HG02759 (cell line): ENCODE results near the gene COQ8B.
"Not testable (repeated sequence)": the region's sequence is repeated elsewhere in the genome, so short reads cannot be mapped to it uniquely, and the experiment has no call there.

Experiments
- ATAC-seq: cut with Tn5 transposase; IDR thresholded peaks from one replicate; pipeline ENCODE4 v1.9.1; 2021; ENCODE audit warnings: mild to moderate bottlenecking, moderate library complexity; ENCODE audit not compliant: unreplicated experiment

Gene COQ8B

DNA sequence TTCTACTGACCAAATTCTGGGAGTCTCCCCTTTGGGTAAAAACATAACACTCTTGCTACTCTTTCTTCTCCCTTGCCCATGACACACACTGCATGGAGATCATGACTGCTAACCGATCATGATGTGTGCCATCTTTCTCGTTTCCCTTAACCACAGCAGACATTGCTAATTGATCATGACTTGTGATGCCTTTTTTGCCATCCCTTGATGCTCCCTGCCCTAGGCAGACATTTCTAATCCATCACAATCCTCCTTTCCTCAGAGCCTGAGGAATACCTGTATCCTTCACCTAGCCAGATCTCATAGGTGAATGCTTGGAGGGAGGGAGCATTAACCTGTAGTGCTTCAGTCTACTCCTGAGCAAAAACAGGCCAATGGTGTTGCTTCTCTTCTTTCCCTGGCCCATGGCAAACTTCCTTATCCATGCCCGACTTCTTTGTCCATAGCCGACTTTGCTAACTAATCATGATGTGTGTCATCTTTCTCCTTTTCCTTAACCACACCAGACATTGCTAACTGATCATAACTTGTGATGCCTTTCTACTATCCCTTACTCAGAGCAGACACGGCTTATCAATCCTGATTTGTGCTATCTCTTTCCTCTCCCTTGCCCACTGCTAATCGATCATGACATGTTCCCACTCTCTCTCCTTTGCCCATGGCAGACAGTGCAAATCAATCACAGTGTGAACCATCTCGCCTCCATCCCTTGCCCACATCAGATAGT lies 44.0 kb downstream of the COQ8B start:
- no peak for ATAC-seq

DNA sequence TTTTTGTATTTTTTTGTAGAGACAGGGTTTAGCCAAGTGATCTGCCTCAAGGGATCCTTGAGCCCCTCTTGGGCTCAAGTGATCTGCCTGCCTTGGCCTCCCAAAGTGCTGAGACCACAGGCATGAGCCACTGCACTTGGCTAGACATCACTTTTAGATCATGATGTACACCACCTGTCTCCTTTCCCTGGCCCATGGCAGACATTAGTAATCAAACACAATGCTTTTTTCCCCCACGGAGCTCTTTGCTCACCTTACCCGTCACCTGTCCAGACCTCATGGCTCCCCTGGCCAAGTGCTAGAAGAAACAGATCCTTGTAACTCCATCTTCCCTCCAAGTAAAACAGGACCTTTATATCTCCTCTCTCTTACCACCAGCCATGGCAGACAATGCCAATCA lies 44.6 kb downstream of the COQ8B start:
- ATAC-seq, result no peak

DNA sequence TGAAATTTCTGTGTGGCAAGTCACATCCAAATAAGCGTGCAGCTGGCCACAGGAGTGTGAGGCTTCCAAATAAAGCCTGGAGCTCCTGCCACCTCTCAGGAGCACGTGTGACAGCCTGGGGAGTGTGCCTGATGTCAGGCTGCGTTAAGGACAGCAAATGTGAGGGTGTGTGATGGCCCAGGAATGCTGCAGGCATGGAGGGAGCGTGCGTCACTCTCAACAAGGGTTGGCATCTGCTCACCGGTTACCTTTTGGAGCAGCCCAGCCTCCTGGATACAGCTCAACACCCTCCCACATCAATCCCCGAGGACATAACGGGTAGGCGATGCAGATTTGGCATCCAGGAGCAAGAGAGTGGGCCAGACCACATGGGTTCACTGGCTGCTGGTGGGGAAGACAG lies 45.3 kb downstream of the COQ8B start:
- no peak for ATAC-seq

DNA sequence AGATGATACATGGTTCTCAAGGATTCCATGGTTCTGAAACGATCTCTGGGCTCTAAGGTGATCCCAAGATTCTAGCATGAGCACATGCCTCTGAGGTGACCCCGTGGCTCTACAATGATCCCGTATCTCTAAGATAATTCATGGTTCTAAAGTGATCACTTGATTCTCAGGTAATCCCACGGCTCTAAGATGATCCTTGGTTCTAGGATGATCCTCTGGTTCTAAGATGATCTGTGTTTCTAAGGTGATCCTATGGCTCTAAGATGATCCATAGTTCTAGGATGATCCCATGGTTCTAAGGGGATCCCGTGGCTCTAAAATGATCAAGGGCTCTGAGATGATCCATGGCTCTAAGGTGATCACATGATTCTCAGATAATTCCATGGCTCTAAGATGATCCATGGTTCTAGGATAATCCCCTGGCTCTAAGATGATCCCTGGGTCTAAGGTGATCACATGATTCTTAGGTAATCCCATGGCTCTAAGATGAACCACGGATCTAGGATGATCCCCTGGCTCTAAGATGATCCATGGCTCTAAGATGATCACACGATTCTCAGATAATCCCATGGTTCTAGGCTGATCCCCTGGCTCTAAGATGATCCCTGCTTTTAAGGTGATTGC lies 47.6 kb downstream of the COQ8B start:
- ATAC-seq, result no peak

DNA sequence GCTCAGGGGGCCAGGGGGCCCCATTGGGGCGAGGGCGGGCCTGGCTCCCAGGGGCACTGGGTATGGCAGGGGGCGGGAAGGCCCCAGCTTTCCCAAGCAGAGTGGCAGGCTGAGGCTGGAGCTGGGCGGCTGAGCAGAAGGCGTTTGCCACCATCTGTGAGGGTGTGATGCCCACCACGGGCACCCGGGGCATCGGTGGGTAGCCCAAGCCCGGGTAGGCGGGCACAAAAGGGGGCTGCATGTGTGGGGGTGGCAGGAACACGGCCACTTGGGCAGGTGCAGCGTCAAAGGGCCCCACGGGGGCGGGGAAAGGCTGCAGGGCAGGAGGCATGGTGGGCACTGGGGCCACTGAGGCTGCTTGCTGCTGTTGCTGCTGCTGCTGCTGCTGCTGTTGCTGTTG lies 49.1 kb downstream of the COQ8B start:
- ATAC-seq, result no peak

DNA sequence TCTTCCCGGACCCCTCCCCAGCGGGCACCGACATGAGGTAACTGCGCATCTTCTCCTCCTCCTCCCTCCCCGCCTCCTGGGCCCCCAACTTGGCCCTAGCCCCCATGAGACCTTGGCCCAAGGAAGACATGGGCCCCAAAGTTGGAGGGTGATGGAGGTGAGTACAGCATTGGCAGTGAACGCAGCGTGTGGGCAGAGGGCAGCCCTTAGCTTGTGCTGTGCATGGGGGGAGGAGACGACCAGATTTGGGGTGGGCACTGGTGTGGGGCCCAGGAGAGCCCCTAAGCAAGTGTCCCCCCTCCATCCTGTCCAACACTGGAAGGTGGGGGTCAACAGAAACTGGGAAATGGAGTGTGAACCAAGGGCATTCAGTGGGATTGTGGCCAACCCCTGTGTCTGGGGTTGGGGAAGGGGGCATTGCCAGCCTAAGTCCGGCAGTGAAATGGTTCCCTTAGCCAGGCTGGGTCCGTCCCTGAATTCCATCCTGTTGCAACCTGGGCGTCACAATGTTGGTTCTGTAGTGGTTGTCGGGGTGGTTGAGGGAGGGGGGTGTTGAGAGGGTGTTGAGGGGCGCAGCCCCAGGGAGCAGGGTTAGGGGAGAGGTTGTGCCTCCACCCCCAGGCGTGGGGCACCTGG lies 49.8 kb downstream of the COQ8B start:
- ATAC-seq, result no peak

DNA sequence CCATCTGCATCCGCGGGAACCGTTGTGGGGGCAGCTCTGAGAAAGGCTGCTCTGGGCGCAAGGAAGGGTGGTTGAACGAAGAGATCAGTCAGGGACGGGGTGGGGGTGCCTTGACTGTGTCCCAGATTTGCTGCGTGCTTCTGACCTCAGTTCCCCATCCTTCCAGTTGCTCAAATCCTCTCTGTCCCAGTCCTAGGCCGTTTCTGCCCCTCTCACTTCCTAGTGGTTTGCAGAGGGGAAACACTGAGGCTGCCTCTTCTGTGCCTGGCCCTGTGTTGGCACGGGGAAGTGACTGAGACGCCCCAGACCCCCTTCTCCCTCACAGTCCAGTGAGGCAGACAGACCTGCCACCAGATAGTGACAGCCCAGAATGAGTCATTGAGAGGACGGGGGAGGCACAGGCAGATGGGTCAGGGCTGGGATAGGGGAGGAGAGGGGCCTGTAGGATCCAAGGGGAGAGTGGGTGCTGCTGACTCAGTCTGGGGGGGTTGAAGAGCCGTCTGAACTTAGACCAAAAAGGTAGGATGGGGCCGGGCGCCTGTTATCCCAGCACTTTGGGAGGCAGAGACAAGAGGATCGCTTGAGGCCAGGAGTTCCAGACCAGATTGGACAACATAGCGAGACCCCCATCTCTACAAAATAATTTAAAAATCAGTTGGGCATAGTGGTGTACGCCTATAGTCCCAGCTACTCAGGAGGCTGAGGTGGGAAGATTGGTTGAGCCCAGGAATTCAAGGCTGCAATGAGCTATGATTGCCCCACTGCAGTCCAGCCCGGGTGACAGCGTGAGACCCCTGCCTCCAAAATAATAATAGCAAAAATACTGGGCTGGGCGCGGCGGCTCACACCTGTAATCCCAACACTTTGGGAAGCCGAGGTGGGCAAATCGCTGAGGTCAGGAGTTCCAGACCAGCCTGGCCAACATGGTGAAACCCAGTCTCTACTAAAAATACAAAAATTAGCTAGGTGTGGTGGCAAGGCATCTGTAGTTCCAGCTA lies 52.7 kb downstream of the COQ8B start:
- ATAC-seq, result no peak

DNA sequence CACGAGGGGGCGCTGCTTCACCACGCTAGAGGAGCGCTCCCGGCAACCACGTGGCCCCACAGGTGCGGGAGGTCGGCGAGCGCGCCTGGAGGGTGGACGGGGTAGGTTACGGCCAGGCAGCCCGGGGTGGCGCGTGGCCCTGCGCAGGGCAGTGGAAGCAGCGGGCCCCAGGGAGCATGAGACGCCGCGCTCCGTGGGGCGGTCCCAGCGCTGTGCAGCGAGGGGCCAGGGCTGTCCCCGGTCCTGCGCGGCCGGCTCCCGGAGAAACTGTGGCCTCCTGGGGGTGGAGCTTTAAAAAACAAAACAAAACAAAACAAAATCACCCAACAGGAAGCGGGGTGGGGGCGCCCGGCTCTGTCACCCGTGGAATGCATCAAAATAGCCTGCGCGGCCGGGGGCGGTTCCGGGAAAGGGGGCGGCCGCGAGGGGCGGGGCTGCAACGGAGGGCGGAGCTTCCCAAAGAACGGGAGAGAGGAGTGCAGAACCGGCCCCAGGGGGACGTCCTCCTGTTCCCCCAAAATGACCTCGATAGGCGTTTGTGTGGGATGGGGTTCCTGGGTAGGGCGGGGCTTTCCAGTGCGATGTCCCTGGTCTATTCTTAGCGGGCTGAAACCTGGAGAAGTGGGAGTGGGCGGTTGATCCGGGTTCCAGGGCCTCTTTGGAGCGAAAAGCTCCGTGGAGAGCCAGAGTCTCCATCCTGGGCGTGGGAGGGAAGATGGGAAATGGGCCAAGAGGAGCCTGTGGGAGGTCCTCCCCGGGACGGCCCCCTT lies 53.6 kb downstream of the COQ8B start:
- ATAC-seq, result peak; percentile 88

DNA sequence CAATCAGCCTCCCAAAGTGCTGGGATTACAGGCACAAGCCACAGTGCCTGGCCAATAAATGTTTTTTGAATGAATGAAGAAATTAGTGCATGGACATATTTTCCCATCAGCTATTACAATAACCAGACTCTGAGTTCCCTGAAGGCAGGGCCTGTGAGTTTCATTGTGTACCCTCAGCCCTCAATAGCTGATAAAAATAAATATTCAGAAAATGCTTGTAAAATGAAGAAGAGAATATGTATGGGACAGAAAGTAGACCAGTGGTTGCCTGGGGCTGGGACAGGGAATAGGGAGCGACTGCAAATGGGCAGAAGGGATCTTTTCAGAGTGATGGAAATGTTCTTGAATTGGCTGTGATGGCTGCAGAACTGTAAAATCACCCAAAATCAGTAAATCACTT lies 55.1 kb downstream of the COQ8B start:
- no peak for ATAC-seq

DNA sequence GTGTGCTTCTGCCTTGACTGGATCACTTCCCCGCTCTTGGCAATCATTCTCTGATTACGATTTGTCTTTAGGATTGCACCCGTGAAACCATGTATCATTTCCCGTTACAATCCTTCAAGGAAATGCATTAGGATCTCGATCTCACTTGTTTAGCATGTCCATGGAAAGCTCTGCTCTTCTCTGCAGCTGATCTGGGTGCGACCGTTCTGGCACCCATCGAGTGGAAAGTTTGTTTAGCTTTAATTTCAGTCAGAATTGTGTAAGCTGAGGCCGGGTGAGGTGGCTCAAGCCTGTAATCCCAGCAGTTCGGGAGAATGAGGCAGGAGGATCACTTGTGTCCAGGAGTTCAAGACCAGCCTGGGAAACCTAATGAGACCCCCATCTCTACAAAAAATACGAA lies 57.1 kb downstream of the COQ8B start:
- ATAC-seq, result no peak

DNA sequence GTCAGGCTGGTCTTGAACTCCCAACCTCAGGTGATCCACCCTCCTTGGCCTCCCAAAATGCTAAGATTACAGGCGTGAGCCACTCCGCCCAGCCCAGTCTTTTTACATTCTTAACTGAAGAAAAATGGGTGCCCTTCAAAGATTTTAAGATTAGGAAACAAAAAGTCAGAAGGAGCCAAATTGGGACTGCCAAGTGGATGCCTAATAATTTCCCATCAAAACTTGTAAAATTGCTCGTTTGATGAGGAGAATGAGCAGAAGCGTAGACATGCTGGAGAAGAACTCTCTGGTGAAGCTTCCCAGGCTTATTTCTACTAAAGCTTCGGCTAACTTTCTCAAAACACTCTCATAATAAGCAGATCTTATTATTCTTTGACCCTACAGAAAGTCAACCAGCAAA lies 57.6 kb downstream of the COQ8B start:
- no peak for ATAC-seq

DNA sequence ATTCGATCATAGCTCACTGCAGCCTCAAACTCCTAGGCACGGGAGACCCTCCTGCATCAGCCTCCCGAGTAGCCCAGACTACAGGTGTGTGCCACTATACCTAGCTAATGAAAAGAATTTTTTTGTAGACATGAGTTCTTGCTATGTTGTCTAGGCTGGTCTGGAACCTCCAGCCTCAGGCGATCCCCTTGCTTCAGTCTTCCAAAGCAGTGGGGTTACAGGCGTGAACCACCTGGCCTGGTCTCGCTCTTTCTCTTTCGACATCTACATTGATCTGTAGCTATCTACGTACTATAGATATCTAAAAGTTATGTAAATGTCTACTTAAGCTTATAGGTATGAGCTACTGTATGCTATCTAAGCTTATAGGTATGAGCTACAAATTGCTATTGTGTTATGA lies 58.7 kb downstream of the COQ8B start:
- ATAC-seq, result no peak

DNA sequence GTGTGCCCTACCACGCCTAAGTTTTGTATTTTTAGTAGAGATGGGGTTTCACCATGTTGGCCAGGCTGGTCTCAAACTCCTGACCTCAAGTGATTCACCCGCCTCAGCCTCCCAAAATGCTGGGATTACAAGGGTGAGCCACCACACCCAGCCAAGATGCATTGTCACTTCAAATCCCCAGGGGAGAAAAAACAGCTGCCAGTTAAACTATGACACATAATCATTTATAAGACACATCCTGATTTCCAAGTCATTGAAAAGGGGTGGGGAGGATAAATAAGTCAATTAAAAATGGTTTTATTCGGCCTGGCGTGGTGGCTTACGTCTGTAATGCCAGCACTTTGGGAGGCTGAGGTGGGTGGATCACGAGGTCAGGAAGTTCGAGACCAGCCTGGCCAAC lies 61.0 kb downstream of the COQ8B start:
- not testable (repeated sequence) for ATAC-seq

DNA sequence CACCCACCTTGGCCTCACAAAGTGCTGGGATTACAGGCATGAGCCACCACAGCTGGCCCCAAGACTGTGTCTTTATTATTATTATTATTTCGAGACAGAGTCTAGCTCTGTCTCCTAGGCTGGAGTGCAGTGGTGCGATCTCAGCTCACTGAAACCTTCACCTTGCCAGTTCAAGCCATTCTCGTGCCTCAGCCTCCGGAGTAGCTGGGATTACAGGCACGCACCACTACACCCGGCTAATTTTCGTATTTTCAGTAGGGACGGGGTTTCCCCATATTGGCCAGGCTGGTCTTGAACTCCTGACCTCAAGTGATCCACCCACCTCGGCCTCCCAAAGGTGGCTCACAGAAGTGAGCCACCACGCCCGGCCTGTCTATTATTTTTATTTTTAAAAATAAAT lies 64.4 kb downstream of the COQ8B start:
- not testable (repeated sequence) for ATAC-seq

DNA sequence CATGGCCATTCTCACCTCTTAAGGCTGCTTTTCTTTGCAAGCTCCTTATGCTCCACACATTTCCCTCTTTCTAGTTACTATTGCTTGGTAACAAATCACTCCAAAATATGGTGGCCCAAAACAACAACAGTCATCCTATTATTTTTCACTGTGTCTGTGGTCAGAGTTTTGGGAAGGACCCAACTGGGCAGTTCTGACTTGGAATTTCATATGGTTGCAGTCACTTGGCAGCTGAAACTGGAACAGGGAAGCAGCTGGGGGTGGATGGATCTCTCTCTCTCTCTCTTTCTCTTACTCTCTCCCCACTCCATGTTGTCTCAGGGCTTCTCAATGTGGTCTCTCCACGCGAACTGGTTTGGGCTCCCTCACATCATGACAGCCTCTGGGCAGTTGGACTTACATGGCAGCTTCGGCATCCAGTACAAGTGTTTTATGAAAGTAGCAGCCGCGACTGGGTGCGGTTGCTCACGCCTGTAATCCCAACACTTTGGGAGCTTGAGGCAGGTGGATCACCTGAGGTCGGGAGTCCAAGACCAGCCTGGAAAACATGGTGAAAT lies 65.9 kb downstream of the COQ8B start:
- no peak for ATAC-seq

DNA sequence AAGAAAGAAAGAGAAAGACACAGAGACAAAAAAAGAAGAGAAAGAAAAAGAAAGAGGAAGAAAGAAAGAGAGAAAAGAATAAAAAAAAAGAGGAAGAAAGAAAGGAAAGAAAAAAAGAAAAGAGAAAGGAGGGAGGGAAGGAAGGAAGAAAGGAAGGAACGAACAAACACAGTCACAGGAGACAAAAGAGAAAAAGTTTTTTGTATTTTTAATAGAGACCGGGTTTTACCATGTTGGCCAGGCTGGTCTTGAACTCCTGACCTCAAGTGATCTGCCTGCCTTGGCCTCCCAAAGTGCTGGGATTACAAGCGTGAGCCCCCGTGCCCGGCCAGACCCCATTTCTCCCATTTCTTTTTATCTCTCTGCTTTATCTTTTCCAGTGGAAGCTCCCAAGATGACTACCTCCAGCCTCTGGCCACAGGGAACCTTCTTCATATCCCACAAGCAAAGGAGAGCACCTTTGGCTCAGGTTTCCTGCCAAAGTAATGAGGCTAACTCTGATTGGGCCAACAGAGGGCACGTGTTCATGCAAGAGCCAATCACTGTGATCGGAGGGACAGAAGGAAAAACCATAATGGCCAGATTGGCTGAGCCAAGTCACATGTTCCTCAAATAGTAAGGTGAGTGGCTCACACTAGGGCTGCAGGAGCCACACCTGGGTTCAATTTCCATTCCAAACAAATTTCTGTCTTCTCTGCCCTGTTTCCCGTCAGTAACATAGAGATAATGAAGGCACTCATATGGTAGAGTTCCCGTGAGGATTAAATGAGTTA lies 66.6 kb downstream of the COQ8B start:
- not testable (repeated sequence) for ATAC-seq

DNA sequence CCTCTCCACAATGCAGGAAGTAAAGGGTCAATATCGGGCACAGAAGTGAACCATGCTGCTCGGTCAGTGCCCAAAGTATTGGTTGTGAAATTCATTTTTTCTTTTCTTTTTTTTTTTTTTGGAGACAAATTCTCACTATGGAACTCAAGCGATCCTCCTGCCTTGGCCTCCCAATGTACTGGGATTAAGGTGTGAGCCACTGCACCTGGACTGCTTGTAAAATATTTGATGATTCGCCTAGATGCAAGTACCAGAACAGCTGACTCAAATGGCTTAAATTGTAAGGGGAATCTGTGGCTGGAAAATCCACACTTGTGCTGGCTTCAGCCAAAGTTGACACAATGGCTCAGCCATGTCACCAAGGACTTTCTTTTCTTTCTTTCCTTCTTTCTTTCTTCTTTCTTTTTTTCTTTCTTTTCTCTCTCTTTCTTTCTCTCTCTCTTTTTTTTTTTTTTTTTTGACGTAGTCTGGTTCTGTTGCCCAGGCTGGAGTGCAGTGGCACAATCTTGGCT lies 69.9 kb downstream of the COQ8B start:
- ATAC-seq, result no peak

DNA sequence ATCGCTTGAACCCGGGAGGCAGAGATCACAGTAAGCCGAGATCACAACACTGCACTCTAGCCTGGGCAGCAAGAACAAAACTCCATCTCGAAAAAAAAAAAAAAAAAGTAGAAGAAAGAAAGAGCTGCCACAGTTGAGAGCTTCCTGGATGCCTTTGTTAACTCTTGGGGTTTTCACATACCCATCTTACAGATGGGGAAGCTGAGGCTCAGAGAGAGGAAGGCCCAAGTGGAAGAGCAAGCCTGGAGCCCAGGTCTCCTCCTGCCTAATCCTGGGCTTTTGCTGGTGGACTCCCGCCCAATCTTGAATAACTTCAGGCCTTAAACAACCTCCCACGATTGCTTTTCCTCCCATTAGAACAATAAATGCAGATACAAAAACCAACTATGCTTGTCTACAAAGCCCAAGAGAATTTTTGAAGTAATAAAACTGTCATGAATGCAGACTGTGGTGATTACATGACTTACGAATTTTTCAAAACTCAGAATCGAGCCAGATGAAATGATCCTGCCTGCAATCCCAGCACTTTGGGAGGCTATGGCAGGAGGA lies 73.9 kb downstream of the COQ8B start:
- ATAC-seq, result no peak
